Vagina (tissue), 2 donors: ENCODE data around the gene CDON. TPM values are rescaled to one million over a fixed set of nuclear protein-coding genes. Genes with fewer than 3 reads are reported as not detected.

Experiments used
- DNase-seq, 2 donors: peaks; one replicate each; pipeline ENCODE4 v3.0.0-alpha.2; 2017; ENCODE audit errors: extremely low spot score in 2 of 2
- H3K27ac ChIP-seq: fragments of 200-600 bp; sonication (generic); one replicate; pipeline ENCODE4 v1.5.1; 2019
- H3K27me3 ChIP-seq: fragments of 200-600 bp; sonication (generic); one replicate; pipeline ENCODE4 v1.5.1; 2019
- H3K36me3 ChIP-seq, 2 donors: fragments of 200-600 bp; sonication (generic); one replicate each; pipeline ENCODE4 v1.5.1; 2017 to 2019
- H3K4me1 ChIP-seq: fragments of 200-600 bp; sonication (generic); one replicate; pipeline ENCODE4 v1.5.1; 2019
- H3K4me3 ChIP-seq, 2 donors: fragments of 200-600 bp; sonication (generic); 1 replicate in 1 of 2; 2 replicates in 1 of 2; pipeline ENCODE4 v1.5.1; 2016 to 2019
- H3K9me3 ChIP-seq: fragments of 200-600 bp; sonication (generic); one replicate; pipeline ENCODE4 v1.5.1; 2019
- POLR2A ChIP-seq, 2 donors: fragments of 450-650 bp; IDR thresholded peaks; one replicate each; pipeline ENCODE4 v1.6.1; 2017; ENCODE audit warnings: antibody characterized with exemption in 2 of 2, mild to moderate bottlenecking in 2 of 2, moderate library complexity in 2 of 2
- POLR2AphosphoS5 ChIP-seq, 2 donors: sonication (generic); formaldehyde crosslinking; IDR thresholded peaks; one replicate each; pipeline ENCODE4 v1.9.0; 2017; ENCODE audit warnings: antibody characterized with exemption in 2 of 2, mild to moderate bottlenecking in 2 of 2, low read depth in 1 of 2; ENCODE audit not compliant: insufficient read depth in 1 of 2
- intact Hi-C: fragments of 100-400 bp; cut with DNase I; formaldehyde crosslinking; loops from one replicate; pipeline ENCODE4 v1.15.1; 2023
- total RNA-seq: library from RNA; depleted of rRNA; stranded (reverse); fragments of >200 nt; gene quantifications from one replicate; pipeline ENCODE4 v1.2.3, GENCODE V29; 2016
- TF ChIP-seq, protein P1 (sequence below), 3 experiments: fragments of 450-650 bp in 2 of 3; fragments of 200-600 bp in 1 of 3; sonication (generic) in 1 of 3; IDR thresholded peaks; one replicate each; pipeline ENCODE4 v1.5.1; 2017 to 2019; ENCODE audit warnings: antibody characterized with exemption in 3 of 3, mild to moderate bottlenecking in 2 of 3, moderate library complexity in 2 of 3

CDON gene
- total RNA-seq, 1 donor from 2014 or later = 9.8 TPM

DNA sequence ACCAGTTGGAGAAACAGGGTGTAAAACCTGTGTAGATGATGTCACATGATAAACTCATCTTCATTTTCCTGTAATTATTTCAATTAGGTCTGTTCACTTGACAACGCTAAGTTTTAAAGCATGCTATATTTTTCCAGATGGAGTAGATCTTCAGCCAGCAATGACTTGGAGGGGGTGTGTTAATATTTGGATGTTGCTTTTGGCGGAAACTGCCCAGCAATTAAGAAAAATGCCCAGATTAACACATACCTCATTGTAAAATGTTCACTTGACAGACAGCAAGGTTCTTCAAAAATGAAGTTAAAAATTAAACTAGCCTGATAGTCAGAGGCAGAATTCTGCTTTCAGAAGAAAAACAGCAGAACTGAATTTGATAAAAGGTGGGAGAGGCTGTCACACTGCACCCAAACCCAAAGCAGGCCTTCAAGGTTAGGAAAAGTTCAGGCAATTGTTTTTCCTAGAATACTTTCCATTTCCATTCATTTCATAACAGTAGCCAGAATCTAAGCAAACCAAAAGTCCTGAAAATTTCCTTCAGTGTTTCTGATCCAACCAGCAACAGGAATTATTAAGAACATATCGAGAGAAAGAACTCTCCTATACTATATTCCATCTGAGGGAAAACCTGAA is 83.8 kb downstream of the CDON start:
- Histone ChIP-seq H3K36me3 (no peaks in the 10 kb centered on the region), H3K9me3 (no peaks in the 10 kb centered on the region), H3K27ac (no peak overlapping the region), H3K27me3 (no peaks in the 10 kb centered on the region), H3K4me3 (no peak overlapping the region), H3K4me1 (no peaks in the 10 kb centered on the region)
- TF ChIP-seq, protein P1, sequence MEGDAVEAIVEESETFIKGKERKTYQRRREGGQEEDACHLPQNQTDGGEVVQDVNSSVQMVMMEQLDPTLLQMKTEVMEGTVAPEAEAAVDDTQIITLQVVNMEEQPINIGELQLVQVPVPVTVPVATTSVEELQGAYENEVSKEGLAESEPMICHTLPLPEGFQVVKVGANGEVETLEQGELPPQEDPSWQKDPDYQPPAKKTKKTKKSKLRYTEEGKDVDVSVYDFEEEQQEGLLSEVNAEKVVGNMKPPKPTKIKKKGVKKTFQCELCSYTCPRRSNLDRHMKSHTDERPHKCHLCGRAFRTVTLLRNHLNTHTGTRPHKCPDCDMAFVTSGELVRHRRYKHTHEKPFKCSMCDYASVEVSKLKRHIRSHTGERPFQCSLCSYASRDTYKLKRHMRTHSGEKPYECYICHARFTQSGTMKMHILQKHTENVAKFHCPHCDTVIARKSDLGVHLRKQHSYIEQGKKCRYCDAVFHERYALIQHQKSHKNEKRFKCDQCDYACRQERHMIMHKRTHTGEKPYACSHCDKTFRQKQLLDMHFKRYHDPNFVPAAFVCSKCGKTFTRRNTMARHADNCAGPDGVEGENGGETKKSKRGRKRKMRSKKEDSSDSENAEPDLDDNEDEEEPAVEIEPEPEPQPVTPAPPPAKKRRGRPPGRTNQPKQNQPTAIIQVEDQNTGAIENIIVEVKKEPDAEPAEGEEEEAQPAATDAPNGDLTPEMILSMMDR (IDR thresholded peaks at IDR 0.05) = no peak
- TF ChIP-seq POLR2A (IDR thresholded peaks at IDR 0.05) (no peak), POLR2AphosphoS5 (IDR thresholded peaks at IDR 0.05; ENCODE audit: insufficient read depth in 1 of 2, low read depth in 1 of 2) (no peak)
- DNase-seq = no peak
- intact Hi-C loops = no loop called here

- TF ChIP-seq POLR2A (IDR thresholded peaks at IDR 0.05) (no peak), POLR2AphosphoS5 (IDR thresholded peaks at IDR 0.05; ENCODE audit: insufficient read depth in 1 of 2, low read depth in 1 of 2) (no peak)
- TF ChIP-seq, protein P1 (IDR thresholded peaks at IDR 0.05) = no peak
- no peak overlapping the region for H3K4me3 ChIP-seq
- DNase-seq = no peak
- H3K27ac ChIP-seq = no peak overlapping the region
- no peaks in the 10 kb centered on the region for H3K36me3 ChIP-seq
- H3K9me3 ChIP-seq = no peaks in the 10 kb centered on the region
- H3K27me3 ChIP-seq = no peaks in the 10 kb centered on the region
- no peaks in the 10 kb centered on the region for H3K4me1 ChIP-seq
- intact Hi-C loops = no loop called here
Observed at GRCh38 chr11:125978181-125978716, 84.4 kb downstream of the CDON start.

DNA sequence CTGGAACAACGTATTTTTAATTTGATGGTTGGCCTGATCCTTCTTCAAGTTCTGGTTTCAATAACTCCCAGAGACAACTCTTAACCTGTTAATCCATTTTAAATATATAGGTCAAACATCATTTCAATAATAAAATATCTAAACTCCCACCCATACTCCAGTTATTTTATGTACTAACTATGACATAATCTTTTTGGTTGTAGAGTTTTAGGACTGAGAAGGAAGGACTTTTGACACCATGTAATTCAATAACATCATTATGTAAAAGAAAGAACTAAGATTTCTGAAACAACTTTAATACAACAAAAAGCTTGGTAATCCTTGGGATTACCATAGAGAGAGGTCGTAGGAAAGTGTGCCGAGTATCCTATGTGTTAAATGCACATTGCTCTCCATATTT is 85.3 kb downstream of the CDON start:
- Histone ChIP-seq H3K27me3 (no peaks in the 10 kb centered on the region), H3K9me3 (no peaks in the 10 kb centered on the region), H3K36me3 (no peaks in the 10 kb centered on the region), H3K27ac (no peak overlapping the region), H3K4me3 (no peak overlapping the region), H3K4me1 (no peaks in the 10 kb centered on the region)
- DNase-seq = no peak
- intact Hi-C loops = no loop called here
- TF ChIP-seq POLR2A (IDR thresholded peaks at IDR 0.05) = no peak
- no peak for TF ChIP-seq POLR2AphosphoS5 (IDR thresholded peaks at IDR 0.05; ENCODE audit: insufficient read depth in 1 of 2, low read depth in 1 of 2)
- TF ChIP-seq, protein P1 (IDR thresholded peaks at IDR 0.05) = no peak

DNA sequence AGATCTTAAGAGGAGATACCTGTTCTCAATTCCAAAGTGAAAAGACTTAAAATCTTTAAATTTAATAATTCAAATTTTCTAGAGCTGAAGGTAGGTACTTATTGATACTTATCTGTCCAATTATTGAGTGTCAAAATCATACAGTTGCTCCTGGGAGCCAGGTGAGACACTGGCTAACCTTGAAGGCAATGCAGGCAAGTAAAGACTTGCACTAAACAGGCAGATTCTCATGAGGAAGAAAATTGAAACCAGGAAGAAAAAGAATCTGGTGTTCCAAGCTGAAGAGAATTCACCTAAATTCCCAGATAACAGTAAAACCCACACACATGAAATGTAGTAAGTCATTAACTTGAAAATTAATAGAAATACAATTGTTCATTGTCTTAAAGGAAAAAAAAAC is 86.5 kb downstream of the CDON start:
- no peaks in the 10 kb centered on the region for H3K36me3 ChIP-seq

DNA sequence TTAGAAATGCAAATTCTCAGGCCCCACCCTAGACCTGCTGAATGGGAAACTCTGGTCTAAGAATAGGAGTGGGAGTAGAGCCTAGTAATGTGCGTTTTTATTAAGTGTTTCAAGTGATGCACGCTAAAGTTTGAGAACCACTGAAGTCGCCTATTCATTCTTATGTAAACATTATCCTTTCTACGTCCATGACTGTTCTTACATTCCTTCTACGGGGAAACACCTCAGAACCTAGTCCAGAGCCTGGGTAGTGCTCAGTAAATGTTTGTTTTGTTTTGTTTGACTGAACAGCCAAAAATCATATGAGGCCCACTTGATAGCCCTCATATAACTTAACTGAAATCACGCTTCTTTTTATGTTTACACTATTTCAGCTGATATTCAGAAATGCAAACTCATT is 87.0 kb downstream of the CDON start:
- no peaks in the 10 kb centered on the region for H3K9me3 ChIP-seq

More for the DNA sequence above, 86.5 kb downstream of the CDON start:
- Histone ChIP-seq H3K4me1 (no peaks in the 10 kb centered on the region), H3K27me3 (no peaks in the 10 kb centered on the region), H3K27ac (no peak overlapping the region), H3K9me3 (no peaks in the 10 kb centered on the region), H3K4me3 (no peak overlapping the region)
- DNase-seq = no peak
- intact Hi-C loops = no loop called here
- TF ChIP-seq, protein P1 (IDR thresholded peaks at IDR 0.05) = no peak

More for the DNA sequence above, 87.0 kb downstream of the CDON start:
- no peak for TF ChIP-seq POLR2A (IDR thresholded peaks at IDR 0.05)
- H3K27ac ChIP-seq = no peak overlapping the region
- no peak for DNase-seq
- H3K4me1 ChIP-seq = no peaks in the 10 kb centered on the region
- intact Hi-C loops = no loop called here
- H3K4me3 ChIP-seq = no peak overlapping the region
- no peaks in the 10 kb centered on the region for H3K36me3 ChIP-seq
- H3K27me3 ChIP-seq = no peaks in the 10 kb centered on the region
